GM18502 (cell line): ENCODE measurements around the gene FHOD3.

ENCODE experiments used
- ATAC-seq: cut with Tn5 transposase; IDR thresholded peaks from one replicate; pipeline ENCODE4 v1.9.1; 2021; ENCODE audit warnings: mild to moderate bottlenecking; ENCODE audit not compliant: unreplicated experiment, poor library complexity

FHOD3 gene

DNA sequence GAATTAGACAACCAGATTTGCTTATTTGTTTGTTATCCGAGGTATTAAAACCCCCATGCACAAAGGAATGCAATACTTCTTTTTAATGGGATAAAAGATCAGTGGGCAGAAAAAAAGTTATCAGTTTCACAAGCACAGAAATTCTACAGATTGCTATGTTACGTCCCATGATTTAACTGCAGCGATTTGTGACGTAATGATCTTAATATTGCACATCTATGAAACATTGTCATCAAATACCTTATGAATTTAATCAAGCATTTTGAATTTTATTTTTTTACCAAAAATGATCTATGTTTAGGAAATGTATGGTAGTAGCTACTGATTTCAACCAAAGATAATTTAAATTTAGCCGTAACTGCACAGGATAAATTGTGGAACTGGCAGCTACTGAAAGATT is 138.9 kb downstream of the FHOD3 start:
- ATAC-seq: no peak

DNA sequence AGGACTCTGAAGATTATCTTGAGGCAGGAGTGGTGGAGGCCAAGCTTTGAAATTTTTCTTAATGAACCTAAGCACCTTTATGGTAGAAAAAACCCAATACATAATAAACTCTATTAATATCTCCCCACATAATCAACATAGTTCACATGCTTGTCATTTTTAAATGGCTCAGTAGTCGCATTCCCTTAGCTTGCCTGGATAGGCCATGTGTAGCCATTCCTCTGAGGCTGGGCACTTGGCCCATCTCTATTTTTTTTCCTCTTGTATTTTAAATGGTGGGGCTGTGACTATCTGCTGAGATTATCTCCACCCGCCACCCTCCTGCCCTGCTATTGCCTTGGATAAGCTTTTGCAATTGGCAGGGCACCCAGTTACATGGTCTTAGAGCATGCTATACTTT is 143.1 kb downstream of the FHOD3 start:
- ATAC-seq: no peak

DNA sequence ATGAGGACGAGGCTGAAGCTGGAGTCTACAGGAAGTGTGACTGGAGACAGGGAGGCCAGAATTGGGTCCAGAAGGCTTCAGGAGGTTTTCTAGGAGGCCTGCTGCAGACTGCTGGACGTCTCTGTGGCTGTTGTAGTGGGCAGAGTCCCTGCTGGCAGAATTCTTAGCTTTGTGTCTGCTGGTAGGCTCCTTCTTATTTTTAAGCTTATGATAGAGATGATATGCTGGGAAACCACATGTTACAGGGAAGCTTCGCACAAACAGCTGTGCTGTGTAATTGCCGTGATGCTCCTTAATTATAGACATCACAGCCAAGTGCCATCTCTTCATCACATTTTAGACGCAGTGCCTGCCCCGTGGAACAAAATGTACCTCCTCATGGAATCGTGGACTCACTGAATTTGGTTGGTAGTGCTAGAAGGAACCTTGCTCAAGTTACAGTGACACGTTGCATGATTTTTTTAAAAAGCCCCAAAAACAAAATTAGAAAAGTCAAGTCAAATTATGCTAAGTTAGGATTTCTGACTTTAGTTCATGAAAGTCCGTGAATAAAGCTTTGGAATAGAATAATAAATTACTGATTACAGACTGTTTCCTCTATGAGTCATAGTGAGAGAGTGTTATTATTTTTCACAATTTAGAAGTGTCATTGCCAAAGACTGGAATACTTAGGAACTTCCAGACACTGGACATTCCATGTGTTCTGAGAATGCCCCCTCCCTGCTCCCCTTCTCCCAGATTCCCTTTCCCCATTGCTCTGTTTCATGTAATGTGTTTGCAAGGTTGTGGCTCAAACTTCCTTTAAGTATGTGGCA is 144.1 kb downstream of the FHOD3 start:
- ATAC-seq: no peak

DNA sequence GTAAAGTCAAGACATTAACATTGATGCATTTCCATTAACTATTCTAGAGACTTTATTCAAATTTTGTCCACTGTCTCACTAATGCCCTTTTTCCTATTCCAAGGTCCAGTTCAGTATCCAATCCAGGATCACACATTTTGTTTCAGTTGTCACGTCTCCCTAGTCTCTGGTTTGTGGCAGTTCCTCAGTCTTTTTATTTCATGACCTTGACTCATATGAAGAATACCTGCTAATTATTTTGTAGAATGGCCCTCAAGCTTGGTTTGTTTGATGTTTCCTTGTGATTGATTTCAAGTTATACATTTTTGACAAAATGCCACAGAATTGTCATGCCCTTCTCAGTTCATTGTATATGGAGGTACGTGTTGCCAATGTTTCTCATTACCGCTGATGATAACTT is 145.2 kb downstream of the FHOD3 start:
- ATAC-seq: no peak

DNA sequence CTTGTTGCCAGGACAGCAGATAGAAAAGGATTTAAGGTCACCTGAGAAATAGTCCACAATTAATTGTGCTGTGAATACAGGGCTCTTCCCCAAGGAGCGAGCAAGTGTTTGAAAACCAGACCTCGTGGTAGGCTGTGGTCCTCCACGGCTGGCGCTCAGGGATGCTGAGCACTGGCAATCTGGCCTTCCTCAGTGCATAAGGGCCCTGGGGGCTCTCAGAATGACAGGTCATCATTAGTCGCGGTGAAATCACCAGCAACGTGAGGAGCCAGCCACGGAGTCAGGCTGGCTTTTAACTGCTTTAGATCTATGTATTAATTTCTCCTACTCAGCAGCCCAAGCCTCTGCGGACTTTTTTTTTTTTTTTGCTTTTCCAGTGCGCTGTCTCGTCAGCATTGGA is 148.5 kb downstream of the FHOD3 start:
- no peak for ATAC-seq

DNA sequence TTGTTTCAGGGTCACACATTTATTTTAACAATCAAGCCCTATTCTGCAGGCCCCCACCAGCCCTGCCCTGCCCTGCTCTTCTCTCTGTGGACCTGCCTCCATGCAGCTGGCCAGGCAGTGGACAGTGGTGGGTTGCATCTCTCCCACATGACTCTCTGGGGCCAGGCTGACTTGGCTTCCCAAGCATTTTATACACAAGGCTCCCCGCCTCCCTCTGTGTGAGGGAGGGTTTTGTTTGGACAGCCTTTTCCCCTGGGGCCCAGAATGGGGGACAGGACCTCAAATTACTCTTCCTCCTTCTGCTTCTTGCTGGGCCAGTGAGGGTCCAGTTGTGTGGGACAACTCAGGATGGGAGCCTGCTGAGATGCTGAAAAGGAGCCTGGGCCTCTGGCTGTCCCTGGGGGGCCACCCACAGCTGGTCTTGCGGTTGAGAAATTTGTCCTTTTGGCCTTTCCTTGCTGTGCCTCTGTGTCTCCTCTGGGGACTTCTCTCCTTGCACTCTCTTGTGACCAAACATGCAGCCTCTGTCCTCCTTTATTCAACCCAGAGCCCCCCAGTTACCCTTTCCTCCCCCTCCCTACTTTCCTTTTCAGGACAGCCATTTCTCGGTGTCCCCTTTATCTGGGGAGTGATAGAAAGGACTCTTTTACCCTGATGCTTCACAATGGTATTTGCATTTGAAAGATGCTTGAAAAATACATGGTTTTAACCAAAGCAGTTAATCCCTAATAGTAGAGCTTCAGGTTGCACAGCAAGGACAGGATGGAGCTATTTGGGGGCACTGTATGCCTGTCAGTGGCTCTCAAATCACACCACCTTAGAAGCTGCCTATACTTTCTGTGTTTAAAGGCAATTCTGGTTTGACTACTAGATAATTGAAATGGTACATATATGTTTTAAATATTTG is 151.1 kb downstream of the FHOD3 start:
- ATAC-seq: no peak

DNA sequence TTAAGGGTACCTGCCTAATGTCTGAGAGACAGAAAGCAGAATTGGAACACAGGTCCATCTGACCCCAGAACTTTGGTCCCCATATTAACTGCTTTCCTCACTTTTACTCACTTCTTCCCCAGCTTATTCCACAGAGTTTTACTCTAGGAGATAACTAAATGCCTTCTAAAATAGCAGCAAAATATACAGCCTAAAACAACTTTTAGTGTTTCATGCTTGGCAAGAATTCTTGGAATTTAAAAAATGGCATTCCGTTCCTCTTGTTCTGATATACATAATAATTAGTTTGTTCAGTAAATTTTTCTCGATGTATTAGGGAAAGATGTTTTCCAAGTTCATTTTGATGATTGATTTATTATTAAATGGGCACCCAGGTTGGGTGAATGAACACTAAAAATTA is 151.9 kb downstream of the FHOD3 start:
- ATAC-seq: no peak

DNA sequence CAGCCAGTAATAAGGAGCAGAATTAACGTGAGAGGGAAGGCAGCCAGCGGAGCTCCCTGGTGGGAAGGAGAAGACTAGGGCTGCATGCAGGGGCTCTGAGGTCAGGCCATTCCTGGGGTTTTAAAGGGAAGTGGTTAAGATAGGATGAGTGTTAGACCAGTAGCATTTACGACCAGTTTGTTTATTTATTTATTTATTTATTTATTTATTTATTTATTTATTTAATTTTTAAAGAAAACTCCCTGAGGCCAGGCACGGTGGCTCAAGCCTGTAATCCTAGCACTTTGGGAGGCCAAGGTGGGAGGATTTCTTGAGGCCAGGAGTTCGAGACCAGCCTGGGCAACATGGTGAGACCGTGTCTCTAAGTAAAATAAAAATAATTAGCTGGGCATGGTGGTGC is 152.8 kb downstream of the FHOD3 start:
- ATAC-seq: no peak

DNA sequence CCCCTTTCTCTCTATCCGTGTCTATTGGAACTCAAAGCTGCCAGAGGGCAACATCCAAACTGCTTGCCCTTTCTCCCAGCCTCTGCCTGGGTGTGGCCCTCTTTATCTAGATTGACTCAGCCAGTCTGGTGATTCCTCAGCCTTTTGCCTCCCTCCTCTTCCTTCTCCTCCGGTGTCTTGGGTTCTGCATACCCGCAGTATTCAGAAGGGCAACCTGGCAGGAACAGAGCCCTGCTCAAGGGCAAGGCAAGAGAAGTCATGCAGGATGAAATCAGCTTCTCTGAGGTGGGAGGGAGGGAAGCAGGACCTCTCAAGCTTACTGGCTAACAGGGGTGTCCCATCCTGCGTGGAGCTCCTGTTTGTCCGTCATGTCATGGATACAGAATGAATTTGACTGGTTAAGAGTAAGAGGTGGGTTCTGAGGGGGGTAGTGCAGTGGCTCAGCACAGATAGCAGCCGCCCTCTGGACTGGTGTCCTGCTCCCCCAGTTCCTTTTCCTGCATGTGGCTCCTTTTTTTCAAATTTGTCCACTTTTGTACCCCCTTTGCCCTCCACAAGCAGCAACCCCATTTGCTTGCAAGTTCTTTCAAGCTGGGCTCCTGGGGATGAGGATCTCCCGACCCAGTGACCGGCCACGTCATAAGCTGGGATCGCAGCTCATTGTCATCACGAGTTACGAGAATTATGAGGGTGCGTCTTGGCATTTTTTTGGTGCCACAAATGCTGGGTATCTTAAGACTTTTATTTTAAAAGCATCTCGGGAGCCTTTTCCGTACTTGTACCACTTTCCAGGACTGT is 154.1 kb downstream of the FHOD3 start:
- ATAC-seq: no peak

DNA sequence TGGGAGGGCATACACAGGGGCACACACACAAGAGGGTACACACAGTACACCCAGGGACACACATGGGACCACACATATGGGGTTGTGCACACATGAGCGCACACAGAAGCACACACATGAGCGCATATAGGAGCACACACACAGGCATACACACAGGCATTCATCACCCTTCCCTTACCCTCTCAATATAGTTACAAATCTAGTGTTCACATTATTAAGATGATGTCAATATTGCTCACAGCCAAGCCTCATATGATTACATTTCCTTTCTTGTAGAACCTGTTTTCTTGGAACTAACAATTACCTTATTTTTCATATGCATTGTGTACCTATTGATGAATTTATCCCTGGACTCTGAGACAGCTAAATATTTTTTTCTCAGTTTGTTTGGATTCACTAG is 156.7 kb downstream of the FHOD3 start:
- ATAC-seq: no peak

DNA sequence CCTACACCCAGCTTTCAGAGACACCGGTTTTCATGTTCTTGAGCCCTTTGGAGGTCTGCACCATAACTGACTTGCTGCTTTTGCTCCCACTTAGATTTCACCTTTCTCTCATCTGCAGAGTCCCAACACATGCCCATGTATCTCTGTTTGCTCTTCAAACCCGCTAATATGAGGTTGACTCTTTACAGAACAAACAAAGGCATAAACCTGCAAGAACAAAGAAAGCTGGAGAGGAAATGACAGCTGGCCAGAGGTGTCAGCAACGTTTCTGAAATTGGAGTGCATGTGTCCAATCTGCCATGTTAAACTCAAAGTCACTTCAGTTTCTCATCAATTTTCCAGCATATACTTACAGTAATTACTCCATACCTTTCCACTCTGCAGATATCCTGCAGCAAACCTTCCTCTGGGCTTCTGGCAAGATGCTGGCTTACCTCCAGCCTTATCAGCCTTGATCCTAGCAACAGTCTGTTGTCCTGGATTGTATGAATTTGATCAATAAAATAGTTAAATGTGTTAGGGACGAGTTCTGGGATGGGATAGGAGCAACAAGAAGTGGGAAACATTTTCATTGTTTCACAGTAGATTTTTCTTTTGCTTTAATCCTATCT is 157.4 kb downstream of the FHOD3 start:
- ATAC-seq: no peak

DNA sequence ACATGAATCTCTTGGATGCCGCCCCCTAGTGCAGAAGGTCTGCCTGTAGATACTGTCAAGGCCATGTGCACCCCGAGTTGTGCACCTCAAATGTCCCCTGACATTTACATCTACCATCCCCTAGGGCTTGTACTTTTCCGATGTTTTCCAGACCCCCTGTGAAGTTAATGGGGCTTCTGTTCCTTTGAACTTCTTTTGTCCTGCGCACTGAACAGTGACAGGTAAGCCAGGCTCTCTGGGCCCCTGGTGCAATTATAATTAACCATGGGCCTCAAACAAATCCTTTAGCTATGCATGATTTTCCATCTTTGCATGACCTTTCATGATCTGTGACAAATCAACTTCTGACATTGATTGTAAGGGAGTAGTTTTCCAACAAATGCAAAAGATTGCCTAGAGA is 158.4 kb downstream of the FHOD3 start:
- ATAC-seq: no peak

DNA sequence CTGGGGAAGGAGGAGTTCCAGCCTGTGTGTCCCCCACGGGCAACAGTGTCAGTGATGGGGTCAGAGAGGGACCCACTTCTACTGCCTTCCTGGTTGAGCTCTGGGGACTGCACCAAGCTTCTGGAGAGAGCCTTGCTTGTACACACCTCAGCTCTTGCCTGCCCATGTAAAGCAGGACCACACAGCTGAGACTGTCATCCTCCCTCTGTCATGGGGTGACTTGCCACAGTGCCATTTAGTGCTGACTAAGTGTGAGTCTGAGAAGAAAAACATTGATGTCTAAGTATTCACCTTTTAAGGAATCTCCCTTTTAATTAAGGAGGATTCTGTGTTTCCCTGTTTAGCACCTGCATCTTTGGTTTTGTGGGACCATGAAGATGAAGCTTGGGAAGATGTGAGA is 159.1 kb downstream of the FHOD3 start:
- no peak for ATAC-seq

DNA sequence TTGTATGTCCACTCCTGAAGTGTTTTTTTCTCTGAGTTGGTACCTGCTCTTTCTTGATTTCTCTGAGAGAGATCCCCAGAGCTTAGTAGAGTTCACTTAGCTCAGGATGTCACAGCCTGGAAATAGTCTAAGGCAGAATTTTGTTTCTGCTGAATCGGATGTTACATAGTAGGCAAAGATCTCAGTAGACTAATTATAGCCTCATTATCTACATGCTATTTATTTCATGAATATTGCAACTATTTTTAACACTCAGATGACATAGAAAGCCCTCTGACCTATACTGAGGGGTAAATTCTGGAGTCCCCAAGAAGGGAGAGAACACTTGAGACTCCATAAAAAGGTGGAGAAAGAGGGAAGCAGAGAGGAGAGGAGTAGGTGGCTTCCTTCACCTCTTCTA is 160.2 kb downstream of the FHOD3 start:
- no peak for ATAC-seq

DNA sequence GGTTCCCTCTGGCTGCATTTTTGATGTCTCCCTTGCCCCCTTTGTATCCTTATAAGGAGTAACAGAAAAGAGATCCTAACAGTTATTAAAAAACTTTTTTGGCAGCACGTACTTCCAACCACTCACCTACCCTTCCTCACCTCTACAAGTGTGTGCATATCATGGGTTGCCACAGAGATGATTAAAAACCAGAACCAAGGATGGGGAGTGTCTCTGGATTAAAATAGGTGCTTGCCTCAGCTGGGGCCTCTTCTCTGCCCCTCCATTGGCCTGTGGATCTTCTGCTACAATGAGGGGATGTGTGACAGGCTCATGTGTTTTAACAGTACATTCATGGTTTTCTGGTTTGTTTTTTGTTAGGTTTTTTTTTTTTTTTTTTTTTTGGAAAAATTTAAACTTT is 160.8 kb downstream of the FHOD3 start:
- ATAC-seq: no peak

DNA sequence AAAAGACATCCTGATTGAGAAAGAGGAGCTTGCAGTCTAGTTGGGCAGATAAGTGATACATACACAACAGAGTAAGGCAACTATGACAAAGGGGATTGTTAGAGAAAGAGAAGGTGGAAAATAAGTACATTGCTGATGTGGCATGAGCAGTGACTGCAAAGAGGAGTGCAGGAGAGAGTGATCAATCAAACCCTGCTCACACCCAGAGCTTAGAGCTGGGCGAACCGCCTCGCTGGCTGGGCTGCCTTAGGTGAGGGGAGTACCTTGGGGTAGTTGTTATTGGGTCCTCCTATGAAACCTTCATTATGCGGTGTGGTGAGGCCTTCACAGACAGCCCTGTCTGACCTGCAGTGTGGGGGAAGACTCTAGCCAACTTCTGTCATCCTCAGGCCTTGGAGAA is 161.7 kb downstream of the FHOD3 start:
- no peak for ATAC-seq

DNA sequence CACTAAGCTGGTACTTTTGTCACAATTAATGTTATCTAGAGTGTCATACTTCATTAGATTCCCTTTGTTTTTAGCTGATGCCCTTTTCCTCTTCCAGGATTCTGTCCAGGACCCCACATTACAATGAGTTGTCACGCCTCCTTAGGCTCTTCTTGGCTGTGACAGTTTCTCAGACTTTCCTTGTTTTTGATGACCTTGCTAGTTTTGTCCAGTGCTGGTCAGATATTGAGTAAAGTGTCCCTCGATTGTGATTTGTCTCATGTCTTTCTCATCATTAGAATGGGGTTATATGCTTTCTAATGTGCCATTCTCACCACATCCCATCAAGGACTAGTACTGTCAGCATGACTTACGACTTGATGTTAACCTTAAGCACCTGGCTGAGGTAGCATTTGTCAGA is 162.3 kb downstream of the FHOD3 start:
- no peak for ATAC-seq

DNA sequence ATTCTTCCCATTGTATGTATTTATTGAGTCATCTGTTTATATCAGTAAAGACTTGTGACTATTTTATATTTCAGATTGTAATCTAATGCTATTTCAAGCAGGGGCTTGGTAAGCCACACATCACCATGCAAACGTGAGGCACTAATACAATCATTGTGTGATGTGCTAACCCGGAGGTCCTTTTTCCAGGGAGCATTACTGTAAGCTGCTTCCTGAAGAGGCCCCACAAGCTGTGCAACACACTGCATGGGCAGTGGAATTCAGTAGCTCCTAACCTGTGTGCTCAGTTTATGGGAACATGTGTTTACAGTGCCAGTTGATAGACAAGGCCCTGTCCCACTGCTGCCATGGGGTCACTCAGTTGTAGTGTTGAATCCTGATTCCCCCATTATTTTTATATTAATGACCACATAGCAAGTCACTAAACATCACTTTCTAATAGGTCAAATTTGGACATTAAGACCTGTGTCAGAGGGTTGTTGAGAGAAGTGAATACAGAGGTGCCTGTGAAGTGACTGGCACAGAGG is 162.9 kb downstream of the FHOD3 start:
- no peak for ATAC-seq

DNA sequence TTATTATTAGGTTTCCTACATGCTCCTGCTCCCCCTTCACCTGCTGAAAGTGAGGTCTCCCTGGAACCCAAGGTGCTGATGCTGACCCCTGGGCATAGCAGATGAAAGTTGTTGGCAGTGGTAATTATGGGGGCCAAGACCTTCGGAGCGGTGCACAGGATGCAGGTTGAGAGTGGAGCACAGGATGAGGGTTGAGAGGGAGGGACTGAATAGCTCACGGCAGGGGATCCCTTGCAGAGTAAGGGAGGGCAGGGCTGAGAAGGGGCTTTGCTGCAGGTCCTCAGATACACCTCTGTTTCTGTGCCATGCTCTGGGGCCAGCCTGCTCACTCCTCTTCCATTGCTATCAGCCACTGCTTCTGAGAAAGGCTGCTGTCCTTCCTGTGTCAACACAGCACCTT is 163.3 kb downstream of the FHOD3 start:
- no peak for ATAC-seq

DNA sequence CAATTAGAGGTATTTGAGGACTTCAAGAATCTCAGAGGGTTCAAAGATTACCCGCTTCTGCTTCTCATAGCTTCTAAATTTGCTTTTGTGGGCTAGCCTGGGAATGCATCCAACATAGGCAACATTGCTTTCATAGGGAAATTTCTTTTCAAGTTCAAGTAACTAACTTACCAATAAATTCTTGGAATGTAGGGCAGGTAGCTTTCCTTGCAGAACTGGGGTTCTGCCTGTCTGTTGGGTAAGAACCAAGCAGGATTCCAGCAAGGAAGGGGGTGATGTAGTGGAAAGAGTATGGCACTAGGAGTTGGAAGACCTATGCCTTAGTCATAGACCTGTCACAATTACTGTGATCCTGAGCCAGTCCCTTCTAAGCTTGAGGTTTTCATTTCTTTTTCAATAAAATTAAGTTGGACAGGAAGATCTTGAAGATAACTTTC is 164.1 kb downstream of the FHOD3 start:
- ATAC-seq: no peak
